OCI-LY7 (cell line): ENCODE measurements around the gene PPFIA3. TPM values are rescaled to one million over a fixed set of nuclear protein-coding genes. Genes with fewer than 3 reads are reported as not detected.

Experiments used
- BruUV-seq: library from RNA; stranded (reverse); fragments of 400-500 nt; replicated peaks from 2 replicates; lab custom pipeline; 2021; lab: Mats Ljungman, UMichigan
- CTCF ChIA-PET: fragments of 300-600 bp; sonication (Branson Sonifier 250); formaldehyde crosslinking; loops from one replicate; lab custom pipeline; 2022; ENCODE audit warnings: antibody characterized with exemption; ENCODE audit not compliant: unreplicated experiment; lab: Charles Lee
- POLR2A ChIA-PET: fragments of 300-600 bp; sonication (Branson Sonifier 250); formaldehyde crosslinking; loops from one replicate; lab custom pipeline; 2022; ENCODE audit warnings: antibody characterized with exemption; lab: Charles Lee
- DNase-seq: peaks from one replicate; pipeline ENCODE4 v3.0.0-alpha.2; 2015; ENCODE audit warnings: low spot score
- H2AFZ ChIP-seq: fragments of 200-600 bp; sonication (generic), shearing (Covaris generic); 2 replicates; pipeline ENCODE4 v1.6.1; 2014; ENCODE audit warnings: mild to moderate bottlenecking, antibody characterized with exemption, low read length, moderate library complexity
- H3K27ac ChIP-seq: fragments of 200-600 bp; sonication (generic); 2 replicates; pipeline ENCODE4 v1.5.1; 2014; ENCODE audit warnings: mixed run types, low read depth, mild to moderate bottlenecking, moderate library complexity, low read length, inconsistent platforms; ENCODE audit not compliant: poor library complexity, severe bottlenecking
- H3K36me3 ChIP-seq: fragments of 200-600 bp; sonication (generic); 2 replicates; pipeline ENCODE4 v1.6.1; 2014; ENCODE audit warnings: mild to moderate bottlenecking, antibody characterized with exemption, low read length, moderate library complexity, mixed read lengths; ENCODE audit not compliant: insufficient read depth
- H3K4me1 ChIP-seq: fragments of 200-600 bp; sonication (generic); 2 replicates; pipeline ENCODE4 v1.5.1; 2014; ENCODE audit warnings: mild to moderate bottlenecking, low read length; ENCODE audit not compliant: insufficient read depth, poor library complexity, severe bottlenecking
- H3K4me2 ChIP-seq: fragments of 200-600 bp; sonication (generic); 2 replicates; pipeline ENCODE4 v1.6.1; 2014; ENCODE audit warnings: mild to moderate bottlenecking, low read length
- H3K4me3 ChIP-seq: fragments of 200-600 bp; sonication (generic); 2 replicates; pipeline ENCODE4 v1.5.1; 2014; ENCODE audit warnings: mild to moderate bottlenecking, low read depth, low read length; ENCODE audit not compliant: poor library complexity, severe bottlenecking
- H3K79me2 ChIP-seq: fragments of 200-600 bp; sonication (generic); 2 replicates; pipeline ENCODE4 v1.6.1; 2016; ENCODE audit warnings: low read depth, mild to moderate bottlenecking, low read length, moderate library complexity, mixed read lengths; ENCODE audit not compliant: insufficient read depth
- H3K9me2 ChIP-seq: fragments of 200-600 bp; sonication (generic); 2 replicates; pipeline ENCODE4 v1.6.1; 2016; ENCODE audit warnings: mild to moderate bottlenecking, low read length, mixed read lengths; ENCODE audit not compliant: insufficient read depth
- H3K9me3 ChIP-seq: fragments of 200-600 bp; sonication (generic); 2 replicates; pipeline ENCODE4 v1.6.1; 2014; ENCODE audit warnings: mild to moderate bottlenecking, mixed run types, low read length, mixed read lengths
- H4K20me1 ChIP-seq: fragments of 200-600 bp; sonication (generic); 2 replicates; pipeline ENCODE4 v1.6.1; 2014; ENCODE audit warnings: mild to moderate bottlenecking, antibody characterized with exemption, low read length, moderate library complexity, mixed read lengths; ENCODE audit not compliant: insufficient read depth
- EZH2phosphoT487 ChIP-seq: fragments of 200-600 bp; sonication (generic); IDR thresholded peaks from 2 replicates; pipeline ENCODE4 v1.6.1; 2018; ENCODE audit warnings: low read depth, borderline replicate concordance, mild to moderate bottlenecking, mixed run types, antibody characterized with exemption, low read length, moderate library complexity, mixed read lengths
- intact Hi-C: fragments of 100-400 bp; cut with micrococcal nuclease; formaldehyde crosslinking; loops from one replicate; pipeline ENCODE4 v1.10.0; 2022; ENCODE audit not compliant: unreplicated experiment
- total RNA-seq, 2 experiments: library from RNA; depleted of rRNA in 1 of 2; stranded (reverse); fragments of >200 nt in 1 of 2; shearing (Covaris generic) in 1 of 2; gene quantifications; 2 replicates each; pipeline ENCODE4 v1.2.3, GENCODE V29; 2014 to 2022
- TF ChIP-seq, protein P1 (sequence below): fragments of 200-600 bp; sonication (generic); conservative IDR thresholded peaks from 2 replicates; pipeline ENCODE4 v1.5.1; 2014; ENCODE audit warnings: mild to moderate bottlenecking, antibody characterized with exemption, low read length, moderate library complexity, mixed read lengths

The PPFIA3 gene
- total RNA-seq, 2 experiments from 2014 or later = 17.8 to 21.2 TPM

DNA sequence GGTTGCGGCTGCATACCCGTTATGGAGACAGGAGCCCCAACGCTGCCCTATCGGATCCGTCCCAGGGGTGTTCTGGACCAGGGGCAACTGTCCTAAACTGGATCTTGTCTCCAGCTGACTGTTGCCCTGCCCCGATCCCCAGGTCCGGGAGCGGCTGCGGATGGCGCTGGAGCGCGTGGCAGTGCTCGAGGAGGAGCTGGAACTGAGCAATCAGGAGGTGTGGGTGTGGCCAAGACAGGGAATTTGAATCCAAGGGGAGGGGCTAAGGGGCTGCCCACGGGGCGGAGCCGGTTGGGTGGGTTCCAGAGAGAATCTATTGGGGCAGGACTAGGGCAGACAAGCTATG is 9.9 kb downstream of the PPFIA3 start:
- intact Hi-C loops = loop anchor here (5.0 kb wide), 1 partner anchor 543 kb away; no protein-coding TSS in a partner anchor
- POLR2A ChIA-PET = no interaction called here
- no peak for DNase-seq

DNA sequence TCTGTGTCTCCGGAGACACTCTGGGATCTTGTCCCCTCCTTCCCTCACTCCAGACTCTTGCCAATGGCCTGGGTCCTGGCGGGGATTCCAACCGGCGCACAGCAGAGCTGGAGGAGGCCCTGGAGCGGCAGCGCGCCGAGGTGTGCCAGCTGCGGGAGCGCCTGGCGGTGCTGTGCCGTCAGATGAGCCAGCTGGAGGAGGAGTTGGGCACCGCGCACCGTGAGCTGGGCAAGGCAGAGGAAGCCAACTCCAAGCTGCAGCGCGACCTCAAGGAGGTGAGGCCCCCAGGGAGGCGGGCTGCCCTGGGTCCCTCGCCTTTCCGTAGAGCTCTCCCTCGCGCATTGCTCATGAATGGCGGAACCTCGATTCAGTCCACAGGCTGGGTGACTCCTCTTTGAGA is 11.0 kb downstream of the PPFIA3 start:
- no peak for DNase-seq
- intact Hi-C loops = loop anchor here (5.0 kb wide), 1 partner anchor 308 kb away; no protein-coding TSS in a partner anchor
- Histone ChIP-seq H3K4me2 (no peak overlapping the region), H3K36me3 (peaks cover 6% of the 10 kb centered on the region; the same call in 1 of the 2 replicates), H2AFZ (no peak overlapping the region), H3K4me1 (peaks cover 16% of the 10 kb centered on the region), H4K20me1 (no peaks in the 10 kb centered on the region), H3K79me2 (no peaks in the 10 kb centered on the region), H3K9me3 (no peaks in the 10 kb centered on the region), H3K4me3 (no peak overlapping the region), H3K9me2 (no peaks in the 10 kb centered on the region), H3K27ac (no peak overlapping the region)
- BruUV-seq = no TSS peak
- CTCF ChIA-PET = interaction anchor here (0.9 kb wide), 1 partner anchor 19 kb away, joined by 5 read pairs; no protein-coding TSS in a partner anchor
- TF ChIP-seq, protein P1, sequence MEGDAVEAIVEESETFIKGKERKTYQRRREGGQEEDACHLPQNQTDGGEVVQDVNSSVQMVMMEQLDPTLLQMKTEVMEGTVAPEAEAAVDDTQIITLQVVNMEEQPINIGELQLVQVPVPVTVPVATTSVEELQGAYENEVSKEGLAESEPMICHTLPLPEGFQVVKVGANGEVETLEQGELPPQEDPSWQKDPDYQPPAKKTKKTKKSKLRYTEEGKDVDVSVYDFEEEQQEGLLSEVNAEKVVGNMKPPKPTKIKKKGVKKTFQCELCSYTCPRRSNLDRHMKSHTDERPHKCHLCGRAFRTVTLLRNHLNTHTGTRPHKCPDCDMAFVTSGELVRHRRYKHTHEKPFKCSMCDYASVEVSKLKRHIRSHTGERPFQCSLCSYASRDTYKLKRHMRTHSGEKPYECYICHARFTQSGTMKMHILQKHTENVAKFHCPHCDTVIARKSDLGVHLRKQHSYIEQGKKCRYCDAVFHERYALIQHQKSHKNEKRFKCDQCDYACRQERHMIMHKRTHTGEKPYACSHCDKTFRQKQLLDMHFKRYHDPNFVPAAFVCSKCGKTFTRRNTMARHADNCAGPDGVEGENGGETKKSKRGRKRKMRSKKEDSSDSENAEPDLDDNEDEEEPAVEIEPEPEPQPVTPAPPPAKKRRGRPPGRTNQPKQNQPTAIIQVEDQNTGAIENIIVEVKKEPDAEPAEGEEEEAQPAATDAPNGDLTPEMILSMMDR = no peak
- no peak for TF ChIP-seq EZH2phosphoT487
- POLR2A ChIA-PET = no interaction called here

More for the DNA sequence above, 9.9 kb downstream of the PPFIA3 start:
- H2AFZ ChIP-seq = no peak overlapping the region
- no peaks in the 10 kb centered on the region for H4K20me1 ChIP-seq
- H3K27ac ChIP-seq = no peak overlapping the region
- no peak for TF ChIP-seq EZH2phosphoT487
- TF ChIP-seq, protein P1 = no peak
- H3K79me2 ChIP-seq = no peaks in the 10 kb centered on the region
- CTCF ChIA-PET = no interaction called here
- H3K36me3 ChIP-seq = peaks cover 2% of the 10 kb centered on the region; the same call in 1 of the 2 replicates
- H3K4me2 ChIP-seq = peak overlapping the region; percentile 84
- H3K4me1 ChIP-seq = peaks cover 16% of the 10 kb centered on the region
- H3K9me3 ChIP-seq = no peaks in the 10 kb centered on the region
- no TSS peak for BruUV-seq
- H3K9me2 ChIP-seq = no peaks in the 10 kb centered on the region
- peak overlapping the region; percentile 67 for H3K4me3 ChIP-seq

DNA sequence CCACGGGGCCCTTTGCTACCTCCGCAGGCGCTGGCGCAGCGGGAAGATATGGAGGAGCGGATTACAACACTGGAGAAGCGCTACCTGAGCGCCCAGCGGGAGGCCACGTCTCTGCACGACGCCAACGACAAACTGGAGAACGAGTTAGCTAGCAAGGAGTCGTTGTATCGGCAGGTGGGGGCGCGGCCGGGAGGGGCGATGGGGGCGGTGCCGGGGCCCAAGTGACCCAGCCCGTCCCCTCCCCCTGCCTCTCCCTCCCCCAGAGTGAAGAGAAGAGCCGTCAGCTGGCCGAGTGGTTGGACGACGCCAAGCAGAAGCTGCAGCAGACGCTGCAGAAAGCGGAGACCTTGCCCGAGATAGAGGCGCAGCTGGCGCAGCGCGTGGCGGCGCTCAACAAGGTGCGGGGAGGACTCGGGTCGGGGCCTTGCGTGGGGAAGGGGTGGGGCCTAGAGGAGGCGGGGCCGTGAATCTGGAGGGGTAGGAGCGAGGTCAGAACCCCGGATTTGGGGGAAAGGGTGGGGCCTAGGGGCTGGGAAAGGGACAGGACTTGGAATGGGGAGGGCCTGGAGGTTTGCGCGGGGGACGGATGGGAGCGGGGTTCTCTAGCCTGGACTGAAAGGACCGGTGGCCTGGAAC is 13.7 kb downstream of the PPFIA3 start:
- peaks cover 12% of the 10 kb centered on the region for H3K4me1 ChIP-seq
- no peak overlapping the region for H3K27ac ChIP-seq
- ChIA-PET POLR2A (no interaction called here), CTCF (no interaction called here)
- H3K9me3 ChIP-seq = no peaks in the 10 kb centered on the region
- H3K36me3 ChIP-seq = peaks cover 6% of the 10 kb centered on the region; the same call in 1 of the 2 replicates
- DNase-seq = no peak
- no peak overlapping the region for H3K4me2 ChIP-seq
- intact Hi-C loops = loop anchor here (5.0 kb wide), 1 partner anchor 311 kb away; no protein-coding TSS in a partner anchor
- no peak for TF ChIP-seq EZH2phosphoT487
- TF ChIP-seq, protein P1 = no peak
- H3K4me3 ChIP-seq = no peak overlapping the region
- no peaks in the 10 kb centered on the region for H4K20me1 ChIP-seq
- H3K9me2 ChIP-seq = no peaks in the 10 kb centered on the region
- BruUV-seq = no TSS peak
- peak overlapping the region; percentile 52; the same call in 1 of the 2 replicates for H2AFZ ChIP-seq
- H3K79me2 ChIP-seq = no peaks in the 10 kb centered on the region
